Type B pancreatic cell (in vitro differentiated cells): ENCODE data around the gene SEMA5A. TPM values are rescaled to one million over a fixed set of nuclear protein-coding genes. Genes with fewer than 3 reads are reported as not detected.

Source experiments
- DNase-seq: peaks from one replicate; pipeline ENCODE4 v3.0.0; 2021; ENCODE audit warnings: mixed read lengths; ENCODE audit not compliant: unreplicated experiment; ENCODE audit errors: extremely low spot score
- H3K27ac Mint-ChIP-seq: 2 replicates; pipeline ENCODE4 v1.8.0; 2021; ENCODE audit warnings: mild to moderate bottlenecking, mixed read lengths
- H3K27me3 Mint-ChIP-seq: 2 replicates; pipeline ENCODE4 v1.8.0; 2021; ENCODE audit warnings: mixed read lengths
- H3K36me3 Mint-ChIP-seq: 2 replicates; pipeline ENCODE4 v1.8.0; 2021; ENCODE audit warnings: mixed read lengths
- H3K4me1 Mint-ChIP-seq: one replicate; pipeline ENCODE4 v1.8.0; 2021; ENCODE audit warnings: mixed read lengths; ENCODE audit not compliant: unreplicated experiment
- H3K4me3 Mint-ChIP-seq: 2 replicates; pipeline ENCODE4 v1.8.0; 2021; ENCODE audit warnings: mild to moderate bottlenecking, mixed read lengths
- H3K9me3 Mint-ChIP-seq: 2 replicates; pipeline ENCODE4 v1.8.0; 2021; ENCODE audit warnings: mixed read lengths
- CTCF ChIP-seq: fragments of 200-600 bp; sonication (generic); conservative IDR thresholded peaks from 2 replicates; pipeline ENCODE4 v1.5.0; 2021; ENCODE audit warnings: antibody characterized with exemption, mild to moderate bottlenecking
- total RNA-seq: library from RNA; stranded (reverse); gene quantifications from 2 replicates; pipeline ENCODE4 v1.2.1, GENCODE V29; 2021; ENCODE audit warnings: low replicate concordance

SEMA5A gene
- total RNA-seq, 1 donor from 2014 or later = 92.9 TPM

DNA sequence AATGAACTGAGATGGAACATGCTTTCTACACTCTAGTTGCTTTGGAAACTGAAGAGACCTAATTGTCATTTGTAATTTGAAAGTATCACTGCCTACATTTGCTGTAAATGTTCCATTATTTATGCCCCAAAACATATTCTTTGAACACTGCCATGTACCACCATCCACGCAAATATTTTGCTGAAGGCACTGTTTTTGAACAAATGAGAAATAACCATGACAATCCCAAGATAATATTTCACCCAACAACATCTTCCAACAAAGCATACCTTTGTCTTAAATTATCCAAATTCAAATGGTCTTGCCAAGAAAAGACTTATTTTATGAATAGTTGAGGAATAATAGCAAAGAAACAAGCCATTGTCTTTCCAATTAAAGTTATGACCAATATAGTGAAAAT lies 356.2 kb downstream of the SEMA5A start:
- DNase-seq = no peak
- H3K36me3 Mint-ChIP-seq = peaks cover 56% of the 10 kb centered on the region
- H3K27ac Mint-ChIP-seq = no peak overlapping the region
- peaks cover 8% of the 10 kb centered on the region for H3K4me1 Mint-ChIP-seq
- no peaks in the 10 kb centered on the region for H3K27me3 Mint-ChIP-seq
- H3K4me3 Mint-ChIP-seq = no peak overlapping the region
- H3K9me3 Mint-ChIP-seq = no peaks in the 10 kb centered on the region
- TF ChIP-seq CTCF = no peak

DNA sequence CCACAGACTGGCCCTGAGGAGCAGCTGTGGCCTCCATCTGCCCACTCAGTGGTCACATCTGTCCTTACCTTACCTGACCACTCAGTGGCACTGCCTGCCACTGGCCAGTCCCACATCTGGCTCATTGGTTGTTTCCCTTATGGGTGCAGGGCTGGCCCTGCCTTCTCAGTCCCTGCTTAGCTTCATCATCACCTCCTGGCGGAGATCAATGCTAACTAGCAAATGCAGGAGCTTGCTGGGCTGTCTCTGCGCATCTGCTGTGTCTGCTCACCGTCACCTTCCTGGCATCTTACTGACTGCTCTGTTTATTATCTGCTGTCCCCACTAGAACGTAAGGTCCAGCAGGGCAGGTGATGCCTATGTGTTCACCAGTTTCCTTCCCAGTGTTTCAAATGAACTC lies 356.9 kb downstream of the SEMA5A start:
- Mint-ChIP-seq H3K4me3 (no peak overlapping the region), H3K9me3 (no peaks in the 10 kb centered on the region), H3K27ac (no peak overlapping the region), H3K36me3 (peaks cover 57% of the 10 kb centered on the region), H3K27me3 (no peaks in the 10 kb centered on the region), H3K4me1 (peaks cover 3% of the 10 kb centered on the region)
- no peak for TF ChIP-seq CTCF
- DNase-seq = no peak

- H3K9me3 Mint-ChIP-seq = no peaks in the 10 kb centered on the region
- no peak overlapping the region for H3K4me3 Mint-ChIP-seq
- peaks cover 55% of the 10 kb centered on the region for H3K36me3 Mint-ChIP-seq
- peaks cover 3% of the 10 kb centered on the region for H3K4me1 Mint-ChIP-seq
- no peak for TF ChIP-seq CTCF
- no peak for DNase-seq
- H3K27me3 Mint-ChIP-seq = no peaks in the 10 kb centered on the region
- H3K27ac Mint-ChIP-seq = no peak overlapping the region
Measured at GRCh38 chr5:9188131-9188530, 357.7 kb downstream of the SEMA5A start.

- Mint-ChIP-seq H3K9me3 (no peaks in the 10 kb centered on the region), H3K27me3 (no peaks in the 10 kb centered on the region), H3K4me1 (peaks cover 3% of the 10 kb centered on the region), H3K36me3 (peaks cover 56% of the 10 kb centered on the region), H3K4me3 (no peak overlapping the region), H3K27ac (no peak overlapping the region)
- no peak for TF ChIP-seq CTCF
- no peak for DNase-seq
Measured at GRCh38 chr5:9187614-9188013, 358.3 kb downstream of the SEMA5A start.

DNA sequence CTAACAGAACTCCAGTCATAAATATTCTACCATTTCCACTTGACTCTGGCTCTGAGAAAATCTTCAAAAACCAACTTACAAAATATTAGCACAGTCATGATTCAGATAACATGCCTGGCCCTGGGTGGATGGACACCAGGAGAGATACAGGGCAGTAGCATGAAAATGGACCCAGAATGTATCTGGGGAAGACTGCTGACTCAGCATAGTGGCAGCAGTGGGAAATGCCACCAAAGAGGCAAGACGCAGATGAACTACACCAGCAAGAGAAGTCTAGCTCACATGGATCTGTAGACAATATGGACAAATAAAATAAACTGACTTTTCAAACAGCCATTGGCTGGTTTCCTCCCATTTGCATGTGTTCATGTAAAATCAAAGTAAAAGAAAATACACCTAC lies 359.8 kb downstream of the SEMA5A start:
- no peak for DNase-seq
- Mint-ChIP-seq H3K36me3 (peaks cover 61% of the 10 kb centered on the region), H3K27ac (no peak overlapping the region), H3K27me3 (no peaks in the 10 kb centered on the region), H3K4me3 (no peak overlapping the region), H3K4me1 (peaks cover 6% of the 10 kb centered on the region), H3K9me3 (no peaks in the 10 kb centered on the region)
- TF ChIP-seq CTCF = no peak

GRCh38 chr5:9183992-9184391 lies 361.9 kb downstream of the SEMA5A start:
- Mint-ChIP-seq H3K9me3 (no peaks in the 10 kb centered on the region), H3K27me3 (no peaks in the 10 kb centered on the region), H3K4me1 (peaks cover 6% of the 10 kb centered on the region), H3K27ac (no peak overlapping the region), H3K4me3 (no peak overlapping the region), H3K36me3 (peaks cover 43% of the 10 kb centered on the region)
- no peak for DNase-seq
- no peak for TF ChIP-seq CTCF
